Measurements from ENCODE around the gene ARHGAP24. TPM values are rescaled to one million over a fixed set of nuclear protein-coding genes. Genes with fewer than 3 reads are reported as not detected.

ARHGAP24 gene
- total RNA-seq, 1 donor = 52.5 TPM

DNA sequence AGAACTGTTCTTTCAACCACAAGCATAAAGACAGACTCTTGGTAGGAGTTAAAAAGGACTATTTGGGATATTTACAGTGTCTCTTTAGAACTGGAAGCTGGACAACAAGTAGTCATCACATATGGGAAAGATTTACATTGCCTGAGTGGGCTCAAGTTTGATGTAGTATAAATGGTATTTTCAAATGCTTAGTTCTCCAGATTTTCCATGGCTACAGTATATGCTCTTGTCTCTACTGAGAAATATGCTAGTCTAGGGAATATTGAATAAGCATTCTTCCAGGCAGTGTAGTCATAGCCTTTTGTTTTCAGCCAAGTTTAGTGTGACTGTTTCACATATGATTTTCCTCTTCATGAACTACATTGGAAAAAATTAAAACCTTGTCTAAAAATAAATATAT is 315.6 kb downstream of the ARHGAP24 start:
- no peak overlapping the region for H3K4me3 ChIP-seq (ENCODE audit: insufficient read depth, low read length)
- peaks cover 78% of the 10 kb centered on the region for H3K79me2 ChIP-seq (ENCODE audit: insufficient read depth, low read length)
- H3K27me3 ChIP-seq (ENCODE audit: insufficient read depth, low read length) = no peaks in the 10 kb centered on the region
- no peak overlapping the region for H2AFZ ChIP-seq (ENCODE audit: low read length)
- TF ChIP-seq, protein P1, sequence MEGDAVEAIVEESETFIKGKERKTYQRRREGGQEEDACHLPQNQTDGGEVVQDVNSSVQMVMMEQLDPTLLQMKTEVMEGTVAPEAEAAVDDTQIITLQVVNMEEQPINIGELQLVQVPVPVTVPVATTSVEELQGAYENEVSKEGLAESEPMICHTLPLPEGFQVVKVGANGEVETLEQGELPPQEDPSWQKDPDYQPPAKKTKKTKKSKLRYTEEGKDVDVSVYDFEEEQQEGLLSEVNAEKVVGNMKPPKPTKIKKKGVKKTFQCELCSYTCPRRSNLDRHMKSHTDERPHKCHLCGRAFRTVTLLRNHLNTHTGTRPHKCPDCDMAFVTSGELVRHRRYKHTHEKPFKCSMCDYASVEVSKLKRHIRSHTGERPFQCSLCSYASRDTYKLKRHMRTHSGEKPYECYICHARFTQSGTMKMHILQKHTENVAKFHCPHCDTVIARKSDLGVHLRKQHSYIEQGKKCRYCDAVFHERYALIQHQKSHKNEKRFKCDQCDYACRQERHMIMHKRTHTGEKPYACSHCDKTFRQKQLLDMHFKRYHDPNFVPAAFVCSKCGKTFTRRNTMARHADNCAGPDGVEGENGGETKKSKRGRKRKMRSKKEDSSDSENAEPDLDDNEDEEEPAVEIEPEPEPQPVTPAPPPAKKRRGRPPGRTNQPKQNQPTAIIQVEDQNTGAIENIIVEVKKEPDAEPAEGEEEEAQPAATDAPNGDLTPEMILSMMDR (IDR thresholded peaks at IDR 0.05; ENCODE audit: extremely low read depth, low read depth, low read length) = no peak
- no peaks in the 10 kb centered on the region for H3K9me3 ChIP-seq (ENCODE audit: low read depth, low read length)
- H4K20me1 ChIP-seq (ENCODE audit: insufficient read depth, low read length) = no peaks in the 10 kb centered on the region
- peak overlapping the region; percentile 41 for H3K4me2 ChIP-seq (ENCODE audit: insufficient read depth, low read length)
- no peak for DNase-seq (ENCODE audit: insufficient read length, low spot score, missing footprints)
- H3K27ac ChIP-seq (ENCODE audit: low read depth, low read length) = peak overlapping the region; percentile 61
- H3K36me3 ChIP-seq (ENCODE audit: insufficient read depth, low read length) = no peaks in the 10 kb centered on the region
- peaks cover 67% of the 10 kb centered on the region for H3K4me1 ChIP-seq (ENCODE audit: insufficient read depth, low read length)

GRCh38 chr4:85792376-85793232 is 317.7 kb downstream of the ARHGAP24 start:
- no peak for DNase-seq (ENCODE audit: insufficient read length, low spot score, missing footprints)
- Histone ChIP-seq H3K79me2 (ENCODE audit: insufficient read depth, low read length) (peaks cover 69% of the 10 kb centered on the region), H3K4me3 (ENCODE audit: insufficient read depth, low read length) (no peak overlapping the region), H3K27me3 (ENCODE audit: insufficient read depth, low read length) (no peaks in the 10 kb centered on the region), H3K36me3 (ENCODE audit: insufficient read depth, low read length) (no peaks in the 10 kb centered on the region), H2AFZ (ENCODE audit: low read length) (no peak overlapping the region), H3K9me3 (ENCODE audit: low read depth, low read length) (no peaks in the 10 kb centered on the region), H3K4me1 (ENCODE audit: insufficient read depth, low read length) (peaks cover 51% of the 10 kb centered on the region), H3K4me2 (ENCODE audit: insufficient read depth, low read length) (peak overlapping the region; percentile 9), H3K27ac (ENCODE audit: low read depth, low read length) (peak overlapping the region; percentile 61), H4K20me1 (ENCODE audit: insufficient read depth, low read length) (no peaks in the 10 kb centered on the region)
- TF ChIP-seq, protein P1 (IDR thresholded peaks at IDR 0.05; ENCODE audit: extremely low read depth, low read depth, low read length) = no peak

GRCh38 chr4:85793233-85793585 is 318.3 kb downstream of the ARHGAP24 start:
- Histone ChIP-seq H3K27ac (ENCODE audit: low read depth, low read length) (peak overlapping the region; percentile 61), H3K4me2 (ENCODE audit: insufficient read depth, low read length) (peak overlapping the region; percentile 9), H4K20me1 (ENCODE audit: insufficient read depth, low read length) (no peaks in the 10 kb centered on the region), H3K27me3 (ENCODE audit: insufficient read depth, low read length) (no peaks in the 10 kb centered on the region), H3K36me3 (ENCODE audit: insufficient read depth, low read length) (no peaks in the 10 kb centered on the region), H3K9me3 (ENCODE audit: low read depth, low read length) (no peaks in the 10 kb centered on the region), H3K4me3 (ENCODE audit: insufficient read depth, low read length) (no peak overlapping the region), H3K79me2 (ENCODE audit: insufficient read depth, low read length) (peaks cover 64% of the 10 kb centered on the region), H2AFZ (ENCODE audit: low read length) (no peak overlapping the region), H3K4me1 (ENCODE audit: insufficient read depth, low read length) (peaks cover 53% of the 10 kb centered on the region)
- TF ChIP-seq, protein P1 (IDR thresholded peaks at IDR 0.05; ENCODE audit: extremely low read depth, low read depth, low read length) = no peak
- no peak for DNase-seq (ENCODE audit: insufficient read length, low spot score, missing footprints)

- Histone ChIP-seq H3K4me2 (ENCODE audit: insufficient read depth, low read length) (peak overlapping the region; percentile 42), H3K79me2 (ENCODE audit: insufficient read depth, low read length) (peaks cover 54% of the 10 kb centered on the region)
- TF ChIP-seq, protein P1 (IDR thresholded peaks at IDR 0.05; ENCODE audit: extremely low read depth, low read depth, low read length) = no peak
Observed at GRCh38 chr4:85798012-85798770, 323.2 kb downstream of the ARHGAP24 start.

More at GRCh38 chr4:85798012-85798770, 323.2 kb downstream of the ARHGAP24 start:
- H3K27me3 ChIP-seq (ENCODE audit: insufficient read depth, low read length) = no peaks in the 10 kb centered on the region
- peaks cover 16% of the 10 kb centered on the region for H3K4me1 ChIP-seq (ENCODE audit: insufficient read depth, low read length)
- no peak overlapping the region for H3K4me3 ChIP-seq (ENCODE audit: insufficient read depth, low read length)
- no peaks in the 10 kb centered on the region for H3K36me3 ChIP-seq (ENCODE audit: insufficient read depth, low read length)
- H3K27ac ChIP-seq (ENCODE audit: low read depth, low read length) = peak overlapping the region; percentile 19
- DNase-seq (ENCODE audit: insufficient read length, low spot score, missing footprints) = peak; percentile 65
- no peak overlapping the region for H2AFZ ChIP-seq (ENCODE audit: low read length)
- no peaks in the 10 kb centered on the region for H4K20me1 ChIP-seq (ENCODE audit: insufficient read depth, low read length)
- no peaks in the 10 kb centered on the region for H3K9me3 ChIP-seq (ENCODE audit: low read depth, low read length)
